OCI-M1 (cell line): ENCODE measurements around the gene TUBB1.

ENCODE experiments used
- DNase-seq: peaks from one replicate; lab custom pipeline; 2025; lab: John Stamatoyannopoulos, UW

TUBB1 gene

DNA sequence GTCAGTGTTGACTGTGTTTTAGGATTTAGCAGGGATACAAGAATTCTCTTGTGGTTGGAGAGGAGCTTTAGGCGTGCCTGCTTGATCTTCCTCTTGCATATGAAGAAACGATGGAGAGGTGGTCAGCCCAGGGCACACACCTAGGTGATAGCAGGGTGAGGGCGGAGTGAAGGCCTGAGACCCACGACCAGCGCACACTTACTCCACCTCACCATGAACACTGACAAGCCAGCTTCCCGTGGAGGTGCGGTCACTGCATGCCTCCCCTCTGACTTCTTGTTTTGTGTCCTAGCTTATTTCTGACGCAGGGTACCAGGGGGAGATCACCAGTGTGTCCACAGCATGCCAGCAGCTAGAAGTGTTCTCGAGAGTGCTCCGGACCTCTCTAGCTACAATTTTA, 30.0 kb upstream of the TUBB1 start:
- no peak for DNase-seq

DNA sequence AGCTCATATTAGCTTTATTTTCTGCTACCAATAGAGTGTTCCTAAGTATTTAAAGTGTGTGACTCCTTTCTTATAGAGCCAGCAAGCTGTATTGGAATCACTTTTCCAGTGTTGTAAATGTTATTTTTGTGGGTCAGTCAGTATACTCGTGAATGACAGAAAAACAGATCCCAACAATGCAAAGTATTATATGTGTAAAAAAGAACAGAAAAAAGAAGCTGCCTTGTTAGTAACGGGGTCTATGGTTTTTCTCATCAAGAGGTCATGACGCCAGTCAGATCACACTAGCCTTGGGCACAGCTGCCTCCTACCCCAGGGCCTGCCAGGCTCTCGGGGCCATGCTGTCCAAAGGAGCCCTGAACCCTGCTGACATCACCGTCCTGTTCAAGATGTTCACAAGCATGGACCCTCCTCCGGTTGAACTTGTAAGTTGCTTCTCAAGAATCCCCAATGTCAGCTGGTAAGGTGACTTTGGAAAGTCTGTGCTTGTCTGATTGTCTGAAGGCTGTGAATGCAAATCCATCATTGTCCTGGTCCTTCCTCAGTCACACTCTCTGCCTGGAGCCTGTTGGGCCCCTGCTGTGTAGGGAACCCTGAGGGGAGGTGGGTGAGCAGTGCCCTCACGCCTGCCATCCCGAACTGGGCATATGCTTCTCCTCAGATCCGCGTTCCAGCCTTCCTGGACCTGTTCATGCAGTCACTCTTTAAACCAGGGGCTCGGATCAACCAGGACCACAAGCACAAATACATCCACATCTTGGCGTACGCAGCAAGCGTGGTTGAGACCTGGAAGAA, 28.4 kb upstream of the TUBB1 start:
- DNase-seq: no peak

DNA sequence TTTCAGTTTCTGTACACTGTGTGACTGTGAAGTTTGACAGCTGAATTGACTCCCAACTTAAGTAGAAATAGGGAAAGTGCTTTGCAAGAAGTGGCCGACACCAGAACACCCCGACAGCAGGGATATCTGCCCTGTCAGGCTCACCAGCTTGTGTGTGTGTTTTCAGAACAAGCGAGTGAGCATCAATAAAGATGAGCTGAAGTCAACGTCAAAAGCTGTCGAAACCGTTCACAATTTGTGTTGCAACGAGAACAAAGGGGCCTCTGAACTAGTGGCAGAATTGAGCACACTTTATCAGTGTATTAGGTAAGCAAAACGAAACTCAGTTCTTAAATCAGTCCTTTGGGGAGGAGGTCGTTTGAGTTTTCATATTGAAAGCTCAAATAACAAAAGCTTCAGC, 27.5 kb upstream of the TUBB1 start:
- no peak for DNase-seq

DNA sequence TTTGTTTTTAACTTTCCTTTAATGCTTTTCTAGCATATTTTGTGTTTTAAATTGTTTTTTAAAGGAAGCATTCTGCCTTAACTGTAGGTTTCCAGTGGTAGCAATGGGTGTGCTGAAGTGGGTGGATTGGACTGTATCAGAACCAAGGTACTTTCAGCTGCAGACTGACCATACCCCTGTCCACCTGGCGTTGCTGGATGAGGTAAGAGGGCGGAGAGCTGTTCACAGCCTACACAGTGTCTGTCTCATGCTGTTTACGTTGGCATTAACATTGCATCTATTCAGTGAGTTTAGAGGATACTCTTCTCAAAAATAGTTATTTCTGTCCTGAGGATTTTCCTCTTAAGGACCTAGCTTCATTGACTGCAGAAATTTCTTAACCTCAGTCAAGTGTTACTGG, 26.3 kb upstream of the TUBB1 start:
- DNase-seq: no peak

DNA sequence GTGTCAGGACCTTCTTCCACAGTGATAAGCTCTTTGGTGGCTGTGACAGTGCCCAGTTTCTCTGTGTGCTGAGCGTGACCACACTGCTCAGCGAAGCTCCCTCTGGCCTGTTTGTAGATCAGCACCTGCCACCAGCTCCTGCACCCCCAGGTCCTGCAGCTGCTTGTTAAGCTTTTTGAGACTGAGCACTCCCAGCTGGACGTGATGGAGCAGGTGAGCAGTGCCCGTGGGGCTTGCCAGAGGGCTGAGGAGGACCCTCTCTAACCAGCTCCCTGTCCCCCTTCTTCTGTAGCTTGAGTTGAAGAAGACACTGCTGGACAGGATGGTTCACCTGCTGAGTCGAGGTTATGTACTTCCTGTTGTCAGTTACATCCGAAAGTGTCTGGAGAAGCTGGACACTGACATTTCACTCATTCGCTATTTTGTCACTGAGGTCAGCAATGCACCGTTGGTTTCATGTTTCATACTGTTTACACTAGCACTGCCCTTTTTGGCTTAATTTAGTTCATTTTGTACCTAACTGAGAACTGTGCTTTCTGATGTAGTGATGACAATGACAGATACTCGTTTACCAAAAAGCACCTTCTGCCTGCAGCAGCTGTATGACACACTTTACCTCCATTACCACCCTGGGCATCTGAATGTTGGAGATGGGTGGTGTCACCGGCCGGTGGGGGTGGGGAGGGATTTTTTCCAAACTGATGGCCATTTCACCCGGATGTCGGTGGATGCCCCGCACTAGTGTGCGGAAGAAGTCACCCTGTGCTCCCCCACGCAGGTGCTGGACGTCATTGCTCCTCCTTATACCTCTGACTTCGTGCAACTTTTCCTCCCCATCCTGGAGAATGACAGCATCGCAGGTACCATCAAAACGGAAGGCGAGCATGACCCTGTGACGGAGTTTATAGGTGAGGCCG, 25.6 kb upstream of the TUBB1 start:
- DNase-seq: no peak

DNA sequence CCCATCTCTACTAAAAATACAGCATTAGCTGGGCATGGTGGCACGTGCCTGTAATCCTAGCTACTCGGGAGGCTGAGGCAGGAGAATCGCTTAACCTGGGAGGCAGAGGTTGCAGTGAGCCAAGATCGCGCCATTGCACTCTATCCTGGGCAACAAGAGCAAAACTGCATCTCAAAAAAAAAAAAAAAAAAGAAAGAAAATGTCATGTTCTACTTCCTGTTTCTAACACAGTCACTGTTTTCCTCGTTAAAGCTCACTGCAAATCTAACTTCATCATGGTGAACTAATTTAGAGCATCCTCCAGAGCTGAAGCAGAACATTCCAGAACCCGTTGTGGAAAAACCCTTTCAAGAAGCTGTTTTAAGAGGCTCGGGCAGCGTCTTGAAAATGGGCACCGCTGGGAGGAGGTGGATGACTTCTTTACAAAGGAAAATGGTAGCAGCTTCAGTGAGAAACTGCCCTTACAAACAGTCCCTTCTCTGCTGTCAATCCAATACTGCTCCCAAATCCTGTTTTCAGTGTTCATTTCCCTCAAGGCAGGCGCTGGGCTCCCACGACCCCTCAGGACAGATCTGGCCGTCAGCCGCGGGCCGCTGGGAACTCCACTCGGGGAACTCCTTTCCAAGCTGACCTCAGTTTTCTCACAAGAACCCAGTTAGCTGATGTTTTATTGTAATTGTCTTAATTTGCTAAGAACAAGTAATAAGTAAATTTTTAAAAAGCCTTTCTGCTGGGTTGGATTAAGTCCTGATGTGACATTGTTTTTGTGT, 24.7 kb upstream of the TUBB1 start:
- no peak for DNase-seq

DNA sequence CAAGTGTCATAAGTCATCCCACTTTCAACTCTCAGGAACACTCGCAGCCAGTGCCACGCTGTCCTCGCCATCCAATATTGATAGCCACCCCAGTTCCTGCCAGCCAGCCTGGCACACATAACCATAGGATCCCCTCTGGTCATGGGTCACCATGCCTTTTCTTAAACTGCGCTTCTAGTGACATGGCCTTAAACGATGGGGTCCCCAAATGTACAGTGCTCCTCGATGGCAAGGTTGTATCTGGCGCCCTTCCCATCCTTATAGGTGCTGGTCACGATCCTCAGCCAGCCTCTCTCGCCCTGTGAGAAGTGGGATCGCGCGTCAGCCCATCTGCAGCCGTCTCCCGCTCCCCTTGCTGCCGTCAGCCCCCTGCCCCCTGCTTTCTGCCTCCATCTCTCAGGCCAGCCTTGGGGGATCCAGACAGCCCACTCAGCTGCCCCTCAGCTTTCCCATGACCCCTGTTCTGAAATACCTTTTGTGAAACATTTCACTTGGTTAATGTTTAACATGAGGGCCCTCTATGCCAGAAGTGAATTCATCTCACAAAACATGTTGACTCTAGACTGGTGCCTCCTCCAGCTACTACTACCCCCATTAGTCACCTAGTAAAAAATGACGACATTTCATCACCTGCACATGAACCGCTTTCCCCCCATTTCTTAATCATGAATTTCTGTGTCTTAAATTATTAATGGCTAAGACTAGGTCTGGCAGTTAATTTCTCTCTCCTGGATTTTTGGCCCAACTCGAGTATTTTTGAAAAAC, 23.6 kb upstream of the TUBB1 start:
- no peak for DNase-seq

DNA sequence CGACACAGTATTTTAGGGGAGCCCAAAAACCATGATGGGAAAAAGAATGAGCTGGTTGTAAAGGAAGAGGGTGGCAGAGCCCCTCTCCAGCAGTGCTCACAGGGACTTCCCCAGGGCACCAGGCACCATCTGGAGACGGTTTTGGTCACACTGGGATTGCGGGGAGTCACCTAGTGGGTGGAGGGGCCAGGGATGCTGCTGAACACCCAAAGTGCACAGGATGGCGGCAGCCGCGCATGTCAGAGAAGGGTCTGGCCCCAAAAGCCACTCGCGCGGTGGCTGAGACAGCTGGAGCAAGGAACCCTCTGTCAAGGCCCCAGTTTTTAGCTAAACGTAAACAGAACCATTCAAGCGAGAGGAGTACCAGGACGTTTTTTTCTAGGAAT, 23.0 kb upstream of the TUBB1 start:
- DNase-seq: no peak

DNA sequence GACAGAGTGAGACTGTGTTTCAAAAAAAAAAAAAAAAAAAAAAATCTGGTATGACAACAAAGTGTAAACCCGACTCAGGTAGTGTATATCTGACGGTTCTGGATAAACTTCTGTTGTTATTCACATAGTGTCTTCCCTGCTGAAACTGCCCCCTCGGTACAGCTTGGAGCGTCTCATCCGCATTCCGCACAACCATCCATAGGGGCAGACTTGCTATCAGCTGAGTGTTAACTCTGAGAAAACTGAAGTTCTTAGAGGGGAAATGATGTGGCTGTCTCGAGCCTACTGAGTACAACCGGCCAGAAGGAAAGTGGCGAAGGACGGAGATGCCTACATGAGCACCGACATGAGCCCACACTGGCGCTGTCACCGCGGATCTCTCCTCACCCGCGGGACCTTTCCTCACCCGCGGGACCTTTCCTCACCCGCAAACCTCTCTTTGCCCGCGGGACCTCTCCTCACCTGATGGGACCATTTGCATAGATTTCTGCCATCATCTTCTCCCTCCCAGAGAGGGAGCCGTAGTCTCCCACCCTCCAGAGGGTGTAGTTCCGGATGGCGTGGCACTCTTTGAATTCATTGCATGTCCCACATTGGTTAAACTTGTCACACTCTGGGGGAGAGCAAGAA, 22.0 kb upstream of the TUBB1 start:
- DNase-seq: no peak

DNA sequence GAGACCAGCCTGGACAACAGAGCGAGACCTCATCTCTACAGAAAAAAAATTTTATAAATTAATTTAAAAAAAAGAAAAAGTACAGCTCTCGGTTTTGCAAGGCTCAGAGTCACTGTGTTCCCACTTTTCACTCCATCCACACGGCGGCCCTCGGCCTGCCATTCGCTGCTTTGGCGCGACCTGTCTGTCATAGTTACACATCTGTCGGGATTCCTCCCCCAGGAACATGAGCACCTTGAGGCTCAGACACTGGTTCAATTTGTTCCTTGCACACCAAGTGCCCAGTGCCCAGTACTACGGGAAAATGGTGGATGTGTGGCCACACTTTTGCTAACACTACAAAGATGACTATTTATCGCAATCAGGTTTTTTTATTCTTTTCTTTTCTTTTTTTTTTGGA, 20.6 kb upstream of the TUBB1 start:
- DNase-seq: no peak

DNA sequence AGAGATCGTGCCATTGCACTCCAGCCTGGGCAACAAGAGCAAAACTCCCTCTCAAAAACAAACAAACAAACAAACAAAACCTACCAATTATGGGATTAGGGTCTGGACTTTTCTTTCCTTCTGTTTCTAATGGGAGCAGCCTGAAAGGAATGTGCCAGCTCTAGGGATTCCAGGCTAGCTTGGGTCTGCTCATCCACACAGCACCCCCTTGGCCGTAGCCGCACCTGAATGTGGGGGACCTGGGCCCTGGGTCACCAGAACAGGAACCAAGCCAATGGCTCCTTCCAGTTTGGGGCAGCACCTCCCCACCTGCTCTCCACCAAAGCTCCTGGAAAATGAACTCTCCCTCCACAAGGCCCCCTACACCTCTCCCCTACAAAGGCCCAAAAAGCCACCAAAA, 18.9 kb upstream of the TUBB1 start:
- DNase-seq: no peak

DNA sequence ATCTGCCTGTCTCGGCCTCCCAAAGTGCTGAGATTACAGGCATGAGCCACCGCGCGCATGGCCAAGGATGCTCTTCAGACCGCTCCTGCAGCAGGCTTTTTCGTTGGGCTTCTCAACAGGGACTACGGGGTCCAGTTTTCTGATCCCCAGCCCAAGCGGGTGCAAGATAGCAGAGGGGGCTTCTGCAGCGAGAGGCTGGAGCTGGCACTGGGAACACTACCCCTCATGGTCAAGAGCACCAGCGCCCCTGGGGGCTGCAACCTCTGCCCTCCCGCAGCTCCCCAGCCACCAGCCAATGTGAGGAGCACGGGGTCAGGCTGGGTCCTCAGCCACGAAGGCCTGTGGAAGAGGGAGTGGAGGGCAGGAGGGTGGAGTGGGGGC, 18.2 kb upstream of the TUBB1 start:
- no peak for DNase-seq

DNA sequence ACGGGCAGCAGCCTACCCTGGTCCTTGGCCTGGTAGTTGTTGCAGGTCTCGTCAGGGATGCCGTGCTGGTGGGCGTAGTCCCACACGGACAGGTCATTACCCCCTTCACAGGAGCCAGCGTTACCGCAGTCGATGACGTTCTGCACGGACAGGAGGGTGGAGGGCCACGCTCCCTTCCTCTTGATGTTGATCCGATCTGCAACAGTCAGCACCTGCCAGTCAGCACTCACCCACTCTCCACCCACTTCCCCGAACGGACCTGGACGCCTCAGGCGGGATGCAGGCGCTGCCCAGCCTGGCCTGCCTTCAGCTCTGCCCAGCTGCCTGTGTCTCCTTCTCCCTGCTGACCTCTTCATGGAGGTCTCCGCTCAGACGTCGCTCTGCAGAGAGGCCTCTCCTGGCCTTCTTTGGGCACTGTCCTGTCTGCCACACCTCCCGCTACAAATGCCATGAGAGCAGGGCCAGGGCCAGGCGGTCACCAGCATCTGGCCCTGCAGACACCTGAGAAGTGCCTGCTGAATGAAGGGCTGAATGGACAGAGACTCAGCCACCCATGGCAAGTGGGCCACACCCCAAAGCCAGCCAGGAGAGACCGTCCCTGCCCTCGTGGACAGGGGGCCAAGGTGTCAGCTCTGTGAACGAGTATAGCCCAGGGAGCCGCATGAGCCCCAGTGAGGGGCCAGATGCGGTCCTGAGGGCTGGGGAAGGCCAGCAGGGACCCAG, 17.6 kb upstream of the TUBB1 start:
- DNase-seq: no peak

DNA sequence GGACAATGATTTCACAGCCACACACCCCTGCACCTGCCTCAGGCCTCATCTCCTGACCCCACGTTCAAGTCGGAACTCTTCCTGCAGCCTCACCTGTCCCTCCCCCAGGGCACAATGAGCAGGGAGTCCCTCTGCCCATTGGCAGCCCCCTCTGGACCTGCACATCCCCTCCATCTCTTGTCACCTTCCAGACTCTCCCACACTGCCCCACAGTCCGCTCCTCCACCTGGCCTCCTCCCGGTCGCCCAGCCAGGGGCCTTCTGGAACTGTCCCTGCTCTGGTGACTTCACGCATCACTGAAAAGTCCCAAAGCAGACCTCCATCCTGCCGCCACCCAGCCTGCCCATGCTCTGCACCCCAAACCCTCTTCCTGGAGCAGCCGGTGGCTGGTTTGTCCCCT, 16.8 kb upstream of the TUBB1 start:
- no peak for DNase-seq

DNA sequence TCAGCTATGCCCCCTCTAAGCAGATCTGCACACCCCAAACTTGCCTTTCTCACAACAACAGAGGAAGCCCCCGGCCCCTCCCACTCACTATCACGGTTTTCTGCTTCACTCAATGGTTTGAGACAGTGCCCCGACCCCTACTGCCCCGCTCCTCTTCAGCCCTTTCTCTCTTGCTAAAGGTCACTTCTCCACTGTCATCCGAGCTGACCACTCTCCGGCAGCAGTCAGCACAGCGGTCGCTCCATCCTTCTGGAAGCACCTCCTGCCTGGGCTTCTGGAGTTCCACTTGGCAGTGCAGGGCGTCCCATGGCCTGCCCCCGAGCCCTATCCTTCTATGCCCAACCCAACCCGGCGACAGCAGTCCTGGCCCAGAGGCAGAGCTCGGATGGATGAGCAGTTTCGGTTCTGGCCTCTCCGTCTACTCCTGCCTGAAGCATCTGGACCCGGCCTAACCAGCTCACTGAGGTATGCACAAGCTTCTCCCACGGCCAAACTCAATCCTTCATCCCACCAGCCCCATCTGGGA, 16.3 kb upstream of the TUBB1 start:
- DNase-seq: no peak

DNA sequence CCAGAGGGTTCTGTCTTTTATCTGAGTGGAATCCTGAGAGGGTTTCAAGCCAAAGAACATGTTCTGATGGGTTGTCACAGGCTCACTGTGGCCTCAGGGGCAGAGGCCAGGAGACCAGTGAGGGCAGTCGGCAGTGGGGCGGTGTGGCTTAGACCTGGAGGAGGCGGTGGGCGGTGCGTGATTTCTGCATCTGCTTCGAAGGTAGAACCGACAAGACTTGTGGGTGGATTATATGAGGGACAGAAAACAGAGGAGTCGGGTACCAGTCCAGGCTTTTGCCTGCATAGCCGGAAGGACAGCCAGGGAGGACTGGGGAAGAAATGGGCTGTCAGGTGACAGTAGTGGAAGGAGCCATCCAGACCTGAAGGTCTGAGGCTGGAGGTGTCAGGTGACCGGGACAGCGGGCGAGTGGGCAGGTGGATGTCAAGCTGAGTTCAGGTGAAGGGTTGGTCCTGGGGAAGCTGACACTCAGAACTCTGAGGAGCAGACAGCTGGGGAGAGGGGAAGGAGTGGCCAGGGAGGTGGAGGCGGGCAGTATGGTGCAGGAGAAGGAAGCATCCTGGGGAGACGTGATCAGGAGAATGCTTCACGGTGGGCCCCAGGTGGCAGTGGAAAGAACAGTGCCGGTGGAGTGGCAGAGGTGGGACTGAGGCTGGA, 15.3 kb upstream of the TUBB1 start:
- no peak for DNase-seq

DNA sequence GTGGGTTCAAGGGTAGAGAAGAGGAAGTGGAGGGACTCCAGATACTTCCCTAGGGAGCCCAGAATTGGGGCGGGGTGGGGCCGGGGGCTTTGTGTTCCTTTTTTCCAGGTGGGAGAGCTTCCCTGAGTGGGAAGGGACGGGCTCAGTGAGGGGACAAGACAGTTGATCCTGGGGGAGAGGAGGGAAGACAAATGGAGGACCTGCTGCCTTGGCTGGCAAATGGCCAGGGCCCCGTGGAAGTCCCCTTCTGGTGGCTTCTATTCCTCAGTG, 14.8 kb upstream of the TUBB1 start:
- DNase-seq: peak; percentile 22

DNA sequence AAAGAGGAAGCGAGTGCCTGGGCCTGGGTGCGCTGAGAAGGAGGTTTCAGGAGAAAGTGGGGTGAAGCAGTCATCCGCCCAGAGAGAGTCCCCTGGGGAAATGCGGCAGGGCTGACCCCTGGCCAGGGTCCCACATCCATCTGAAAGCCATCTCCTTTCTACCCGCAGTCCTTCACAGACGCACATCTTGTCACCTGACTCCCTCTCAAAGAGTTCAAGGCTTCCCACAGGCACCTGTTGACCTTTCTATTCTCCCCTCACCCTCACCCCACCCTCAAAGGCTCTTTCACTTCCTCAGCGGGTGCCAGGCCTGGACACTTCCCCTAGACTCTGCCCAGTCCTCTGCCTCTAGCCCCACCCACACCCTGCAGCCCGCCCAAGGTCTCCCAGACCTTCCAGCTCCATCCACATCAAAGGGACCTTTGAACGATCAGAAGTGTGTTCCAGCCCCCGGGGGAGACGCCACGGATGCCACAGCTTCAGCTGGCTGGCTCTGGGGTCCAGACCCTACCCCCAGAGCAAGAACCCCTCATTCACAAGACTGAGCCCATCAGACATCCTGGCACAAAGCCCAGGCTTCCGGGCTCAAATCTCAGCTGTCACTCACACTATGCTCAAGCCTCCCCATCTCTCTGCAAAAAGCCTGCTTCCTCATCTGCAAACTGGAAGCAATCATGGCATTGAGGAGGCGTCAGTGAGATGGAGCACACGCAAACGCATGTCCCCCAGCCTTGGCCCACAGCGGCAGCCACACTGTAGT, 14.3 kb upstream of the TUBB1 start:
- DNase-seq: peak; percentile 27

DNA sequence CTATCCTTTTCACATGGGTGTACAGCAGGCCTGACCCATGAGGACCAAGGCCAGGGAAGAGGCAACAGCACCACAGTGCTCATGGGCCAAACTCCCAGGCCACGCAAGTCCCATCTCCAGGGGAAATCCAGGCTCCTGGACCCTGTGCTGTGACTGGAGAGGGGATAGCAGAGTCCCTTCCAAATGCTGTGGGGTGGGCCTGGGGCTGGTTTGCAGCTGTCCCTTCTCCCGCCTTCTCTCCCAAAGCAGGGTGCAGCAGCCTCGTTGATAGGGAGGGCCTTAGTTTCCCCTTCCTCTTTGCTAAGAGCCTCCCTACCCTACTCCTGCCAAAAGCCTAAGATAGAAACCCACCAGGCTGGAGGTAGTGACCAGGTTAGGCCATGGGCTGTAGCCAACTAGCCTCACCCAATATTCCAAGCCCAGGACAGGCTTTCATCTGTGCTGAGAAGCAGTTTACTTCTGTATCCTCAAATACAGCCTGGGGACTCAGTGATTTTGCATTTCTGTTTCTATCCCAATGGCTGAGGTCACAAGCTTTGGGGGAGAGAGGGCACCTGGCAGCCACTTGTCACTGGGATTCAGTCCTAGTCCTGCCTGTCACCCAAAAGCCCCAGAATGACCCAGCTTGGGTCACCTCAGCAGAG, 13.6 kb upstream of the TUBB1 start:
- DNase-seq: no peak
